Measurements from ENCODE around the gene CDK8. TPM values are rescaled to one million over a fixed set of nuclear protein-coding genes. Genes with fewer than 3 reads are reported as not detected.

CDK8 gene
- total and polyA plus RNA-seq, 9 of the 15 experiments (the other 6 are each of a cell fraction or from before 2014, with no cell fraction given): 11.3 to 33.7 (median 20.3) TPM

DNA sequence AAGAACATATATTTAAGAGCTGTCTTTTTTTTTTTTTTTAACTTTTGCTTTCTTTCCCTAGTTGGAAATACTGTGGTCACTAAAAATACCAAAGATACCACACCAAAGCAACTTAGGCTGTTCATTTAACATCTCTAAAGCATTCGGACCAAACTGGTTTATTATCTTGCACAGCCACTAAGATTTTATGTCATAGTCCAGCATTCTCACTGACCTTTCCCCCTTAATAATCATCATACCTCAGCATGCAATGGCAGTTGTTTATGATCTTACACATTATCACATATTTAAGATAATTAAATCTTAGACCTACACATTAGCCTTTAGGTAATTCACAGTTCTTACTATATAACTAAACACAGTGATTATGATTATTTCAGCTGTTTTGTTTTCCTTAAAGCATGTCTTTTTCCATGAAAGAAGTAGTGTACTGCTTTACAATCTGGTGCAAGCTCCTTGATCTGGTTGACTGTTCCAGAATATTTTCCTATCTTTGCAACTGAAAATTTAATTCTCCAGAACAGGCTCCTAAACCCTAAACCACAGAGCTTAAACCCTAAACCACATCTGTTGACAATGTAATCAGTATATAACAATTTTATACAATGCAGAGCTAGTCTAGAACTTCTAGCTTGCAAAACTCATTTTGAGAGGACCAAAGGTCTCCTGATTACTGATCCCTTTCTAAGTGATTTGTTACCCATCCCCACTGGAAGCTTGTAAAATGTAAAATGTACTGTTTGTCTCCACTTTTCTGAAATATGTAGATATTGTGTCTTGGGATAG lies 74.2 kb downstream of the CDK8 start:
- Histone ChIP-seq H3K79me2 (ENCODE audit: control insufficient read depth, insufficient read depth, low read length) (peaks cover 6% of the 10 kb centered on the region; the same call in 2 of the 3 replicates), H2AFZ (ENCODE audit: low read depth, low read length) (no peak overlapping the region), H3K9me3 (replicated peaks; ENCODE audit: control insufficient read depth, insufficient read depth, low read depth, low read length) (no peaks in the 10 kb centered on the region), H3K9me1 (ENCODE audit: control insufficient read depth, insufficient read depth, low read length) (no peaks in the 10 kb centered on the region), H3K4me1 (replicated peaks in 1 of 2; ENCODE audit: control insufficient read depth in 2 of 2, insufficient read depth in 2 of 2, low read length in 2 of 2) (0 out of 5 replicates have a peak, but pooled peaks cover 0 to 3% of the 10 kb centered on the region in 2 experiments), H3K36me3 (ENCODE audit: control insufficient read depth, insufficient read depth, low read length) (no peaks in the 10 kb centered on the region), H3K9ac (ENCODE audit: insufficient read depth in 1 of 2, low read depth in 2 of 2, low read length in 2 of 2) (no peak overlapping the region), H3K4me3 (no peak overlapping the region), H3K27me3 (ENCODE audit: control insufficient read depth in 2 of 2, insufficient read depth in 2 of 2, low read length in 2 of 2) (no peaks in the 10 kb centered on the region), H4K20me1 (replicated peaks; ENCODE audit: control insufficient read depth, insufficient read depth, low read length) (0 out of 2 replicates have a peak, but pooled peaks cover 2% of the 10 kb centered on the region), H3K27ac (ENCODE audit: extremely low read depth, low read depth, low read length) (no peak overlapping the region), H3K4me2 (ENCODE audit: insufficient read depth, low read length) (no peak overlapping the region)
- ATAC-seq (no peak), FAIRE-seq (no peak), DNase-seq (ENCODE audit: extremely low read depth in 1 of 4, low spot score in 3 of 4) (no peak)
- 23% methylated on average over 1 of the region's 1 CpG for WGBS (ENCODE audit: insufficient coverage, low coverage, missing lambda C conversion rate)
- CTCF ChIA-PET (ENCODE audit: low intra/inter-chr PET ratio): no interaction called here
- intact Hi-C loops (cut with micrococcal nuclease) (no loop called here), in situ Hi-C loops (cut with MboI) (no loop called here)
- no peak for TF ChIP-seq ZNF79 (CRISPR knock-in tag; IDR thresholded peaks at IDR 0.05; ENCODE audit: low read depth)
- TF ChIP-seq POU5F1 (IDR thresholded peaks at IDR 0.05; ENCODE audit: borderline replicate concordance, low read depth, low read length, partially characterized antibody): no peak
- TF ChIP-seq IRF2 (CRISPR knock-in tag; IDR thresholded peaks at IDR 0.05): no peak
- TF ChIP-seq SMARCA5 (IDR thresholded peaks at IDR 0.05): no peak
- TF ChIP-seq CCNT2 (IDR thresholded peaks at IDR 0.05; ENCODE audit: borderline replicate concordance, extremely low read depth, insufficient read length, low read depth, low read length): no peak
- no peak for TF ChIP-seq GTF2B (IDR thresholded peaks at IDR 0.05; ENCODE audit: extremely low read depth, insufficient read length)
- no peak for TF ChIP-seq CBX5 (IDR thresholded peaks at IDR 0.05; ENCODE audit: borderline replicate concordance, low read depth)
- no peak for TF ChIP-seq ZBTB34 (CRISPR knock-in tag; IDR thresholded peaks at IDR 0.05)
- TF ChIP-seq SLC30A9 (CRISPR knock-in tag; IDR thresholded peaks at IDR 0.05): no peak
- TF ChIP-seq ELK1 (CRISPR knock-in tag; IDR thresholded peaks at IDR 0.05): no peak
- no peak for TF ChIP-seq BDP1 (IDR thresholded peaks at IDR 0.05; ENCODE audit: insufficient read depth, insufficient read length)
- TF ChIP-seq ELF1 (tag; IDR thresholded peaks at IDR 0.05): no peak
- no peak for TF ChIP-seq TOE1 (IDR thresholded peaks at IDR 0.05; ENCODE audit: borderline replicate concordance)
- no peak for TF ChIP-seq TOE1 (CRISPR knock-in tag; IDR thresholded peaks at IDR 0.05; ENCODE audit: borderline replicate concordance, low read depth)
- TF ChIP-seq TAF15 (IDR thresholded peaks at IDR 0.05; ENCODE audit: low read depth, low read length): no peak
- TF ChIP-seq HNRNPL (IDR thresholded peaks at IDR 0.05; ENCODE audit: low read depth, low read length): no peak
- TF ChIP-seq ZNF644 (tag; IDR thresholded peaks at IDR 0.05; ENCODE audit: low read depth): no peak
- no peak for TF ChIP-seq FOXJ2 (tag; IDR thresholded peaks at IDR 0.05)
- TF ChIP-seq ATF1 (CRISPR knock-in tag; IDR thresholded peaks at IDR 0.05): no peak
- no peak for TF ChIP-seq ATF1 (tag; IDR thresholded peaks at IDR 0.05)
- no peak for TF ChIP-seq HDAC3 (IDR thresholded peaks at IDR 0.05; ENCODE audit: borderline replicate concordance, partially characterized antibody)
- POLR2A ChIA-PET: interaction anchor here (0.7 to 0.8 kb wide), 2 partner anchors 461 to 1223 kb away, joined by 3 read pairs; no protein-coding TSS in a partner anchor
- no TSS peak for BruUV-seq (replicated peaks)

Data from K562 (cell line).